GM19351 (cell line): Measurements from ENCODE around the gene UBE2N.
A peak's percentile ranks its signal among the peaks of the same experiment; 100 is the strongest.
"Not testable (repeated sequence)": the region's sequence is repeated elsewhere in the genome, so short reads cannot be mapped to it uniquely, and the experiment has no call there.

ENCODE experiments used
- ATAC-seq: cut with Tn5 transposase; IDR thresholded peaks from one replicate; pipeline ENCODE4 v1.9.1; 2021; ENCODE audit warnings: mild to moderate bottlenecking, moderate library complexity; ENCODE audit not compliant: unreplicated experiment

UBE2N gene

DNA sequence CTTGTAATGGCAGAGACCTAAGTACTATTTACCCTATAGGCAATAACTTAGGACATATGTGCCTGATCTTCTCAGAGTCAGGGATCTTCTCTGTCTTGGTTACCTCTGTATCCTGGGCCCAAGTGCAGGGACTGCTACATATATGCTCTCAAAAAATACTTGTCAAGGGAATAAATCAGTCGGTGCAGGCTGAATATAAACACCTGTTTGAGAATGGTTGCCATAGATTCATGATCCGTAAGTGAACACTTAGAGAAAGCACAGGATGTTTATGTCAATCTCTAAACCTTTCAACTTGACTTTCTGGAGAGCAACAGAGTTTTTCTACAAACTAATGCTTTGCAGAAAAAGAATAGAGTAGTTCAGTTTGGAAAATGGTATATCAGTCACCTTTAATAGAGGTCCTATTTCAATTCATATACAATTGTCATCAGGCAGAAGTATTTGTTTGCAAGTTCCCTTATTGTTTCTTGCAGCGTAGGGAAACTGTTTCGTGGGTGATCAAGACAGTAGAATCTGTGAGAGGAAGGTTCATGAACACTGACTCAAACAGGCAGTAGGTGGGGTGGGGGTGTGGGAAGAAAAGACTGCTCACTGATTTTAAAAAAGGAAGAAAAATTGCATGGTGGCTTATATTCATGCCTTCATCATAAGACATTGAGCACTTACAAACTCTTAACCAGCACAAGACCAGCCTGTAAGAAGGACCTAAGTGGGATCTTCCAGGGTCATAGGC is 6.0 kb upstream of the UBE2N start:
- ATAC-seq, result no peak

DNA sequence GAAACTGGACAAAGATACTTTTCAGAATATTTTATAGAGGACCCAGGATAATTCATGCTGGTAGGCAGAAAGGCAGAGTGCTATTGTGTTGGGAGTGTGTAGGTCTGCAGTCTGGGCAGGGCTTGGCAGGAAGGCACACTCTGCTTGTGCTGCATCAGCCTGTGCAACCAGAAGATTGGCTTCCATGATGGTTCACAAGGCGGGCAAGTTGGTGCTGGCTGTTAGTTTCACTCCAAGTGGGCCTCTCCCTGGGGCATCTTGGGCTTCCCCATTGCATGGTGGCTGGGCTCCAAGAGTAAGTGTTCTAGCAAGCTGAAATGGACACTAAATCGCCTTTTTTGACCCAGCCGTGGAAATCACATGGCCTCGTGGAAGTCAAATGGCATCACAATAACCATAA is 1.8 kb upstream of the UBE2N start:
- no peak for ATAC-seq

GRCh38 chr12:93442411-93443340 is 929 bp upstream of the UBE2N start:
- ATAC-seq, result no peak

DNA sequence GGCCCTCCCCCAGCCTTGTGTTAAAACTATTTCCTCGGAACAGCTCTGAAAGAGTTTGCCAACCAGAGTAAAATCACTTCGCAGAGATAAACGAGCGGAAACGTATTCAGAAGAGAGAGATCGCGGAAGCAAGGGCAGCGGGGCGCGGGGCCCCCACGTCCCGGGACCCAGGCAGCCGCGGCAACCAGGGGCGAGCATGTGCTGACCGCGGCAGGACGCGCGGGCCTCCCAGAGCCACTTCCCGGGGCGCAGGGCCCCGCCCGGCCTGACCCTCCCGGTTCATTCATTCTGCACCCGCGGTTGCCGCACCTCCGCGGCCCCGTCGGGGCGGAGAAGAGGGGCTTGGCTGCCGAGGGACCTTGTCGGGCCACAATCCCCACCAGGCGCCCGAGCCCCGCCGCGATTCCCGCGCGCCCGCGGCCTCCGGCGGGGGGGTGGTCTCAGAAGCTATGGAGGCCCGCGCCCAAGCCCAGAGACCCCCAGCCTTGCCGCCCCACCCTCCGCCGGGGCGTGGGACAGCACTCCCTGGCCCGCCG is 598 bp downstream of the UBE2N start:
- ATAC-seq, result no peak

- ATAC-seq, result no peak
Measured at GRCh38 chr12:93440043-93440835, 1.5 kb downstream of the UBE2N start.

DNA sequence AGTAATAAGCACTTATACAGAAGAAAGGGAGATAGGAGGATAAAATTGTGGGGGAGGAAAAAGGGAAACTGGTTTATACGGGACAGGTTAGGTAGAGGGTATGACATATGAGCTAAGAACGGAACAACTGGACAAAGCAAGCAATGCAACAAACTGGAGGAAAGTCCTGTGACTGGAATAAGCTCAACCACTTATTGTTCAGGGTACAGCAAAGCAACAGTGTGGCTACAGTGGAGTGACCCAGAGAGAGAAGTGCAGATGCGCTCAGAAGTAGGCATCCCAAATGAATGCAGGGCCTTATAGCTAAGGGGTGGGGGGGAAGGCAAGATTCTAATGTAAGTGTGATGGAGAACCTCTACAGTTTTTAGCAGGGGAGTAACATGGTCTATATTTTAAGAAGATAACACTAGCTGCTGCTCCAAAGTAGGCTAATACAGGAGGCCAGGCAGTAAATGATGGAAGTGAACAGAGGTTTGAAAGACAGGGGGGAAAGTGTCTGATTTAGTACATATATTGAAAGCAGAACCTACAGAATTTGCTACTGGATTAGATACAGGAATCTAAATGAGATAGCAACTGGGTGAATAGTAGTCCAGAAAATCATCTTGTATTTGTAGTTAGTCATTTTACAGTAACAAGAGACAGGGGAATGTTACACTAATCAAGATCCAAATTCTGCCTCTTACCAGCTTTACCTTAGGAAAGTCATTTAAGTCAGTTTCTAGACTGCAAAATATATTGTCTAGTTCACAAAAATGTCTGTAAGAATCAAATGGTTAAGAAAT is 3.3 kb downstream of the UBE2N start:
- ATAC-seq, result no peak

- no peak for ATAC-seq
Measured at GRCh38 chr12:93434256-93434865, 7.4 kb downstream of the UBE2N start.

DNA sequence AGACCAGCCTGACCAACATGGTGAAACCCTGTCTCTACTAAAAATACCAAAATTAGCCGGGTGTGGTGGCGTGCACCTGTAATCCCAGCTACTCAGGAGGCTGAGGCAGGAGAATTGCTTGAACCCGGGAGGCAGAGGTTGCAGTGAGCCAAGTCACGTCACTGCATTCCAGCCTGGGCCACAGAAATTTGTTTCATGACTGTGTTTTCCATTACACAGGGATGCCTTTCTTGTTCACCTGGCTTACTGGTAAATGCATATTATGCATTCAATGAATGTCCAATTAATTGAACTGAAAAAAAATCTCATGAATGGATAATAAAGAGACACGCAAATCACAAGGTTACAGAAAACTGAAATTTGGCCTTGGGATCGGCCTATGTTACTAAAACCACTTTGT is 9.7 kb downstream of the UBE2N start:
- ATAC-seq, result not testable (repeated sequence)

- no peak for ATAC-seq
Measured at GRCh38 chr12:93430280-93430679, 11.5 kb downstream of the UBE2N start.

DNA sequence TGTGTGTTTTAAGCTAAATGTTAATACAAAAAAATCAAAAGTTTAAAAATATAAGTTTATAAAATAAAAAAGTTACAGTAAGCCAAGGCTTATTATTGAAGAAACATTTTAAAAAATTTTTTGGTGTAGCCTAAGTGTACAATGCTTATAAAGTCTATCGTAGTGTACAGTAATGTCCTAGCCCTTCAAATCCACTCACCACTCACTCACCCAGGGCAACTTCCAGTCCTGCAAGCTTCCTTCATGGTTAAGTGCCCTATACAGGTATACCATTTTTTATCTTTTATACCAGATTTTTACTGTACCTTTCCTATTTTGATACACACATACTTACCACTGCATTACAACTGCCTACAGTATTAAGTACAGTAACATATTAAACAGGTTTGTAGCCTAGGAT is 11.9 kb downstream of the UBE2N start:
- ATAC-seq, result no peak

DNA sequence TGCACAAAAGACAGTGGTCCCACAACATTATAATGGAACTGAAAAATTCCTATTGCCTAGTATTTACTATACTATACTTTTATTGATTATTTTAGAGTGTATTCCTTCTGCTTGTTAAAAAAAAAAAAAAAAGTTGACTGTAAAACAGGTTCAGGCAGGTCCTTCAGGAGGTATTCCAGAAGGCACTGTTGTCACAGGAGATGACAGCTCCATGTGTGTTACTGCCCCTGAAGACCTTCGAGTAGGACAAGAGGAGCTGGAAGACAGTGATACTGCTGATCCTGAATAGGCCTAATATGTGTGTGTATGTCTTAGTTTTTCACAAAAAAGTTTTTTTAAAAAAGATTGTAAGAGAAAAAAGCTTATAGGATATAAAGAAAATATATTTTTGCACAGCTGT is 12.3 kb downstream of the UBE2N start:
- ATAC-seq, result no peak

DNA sequence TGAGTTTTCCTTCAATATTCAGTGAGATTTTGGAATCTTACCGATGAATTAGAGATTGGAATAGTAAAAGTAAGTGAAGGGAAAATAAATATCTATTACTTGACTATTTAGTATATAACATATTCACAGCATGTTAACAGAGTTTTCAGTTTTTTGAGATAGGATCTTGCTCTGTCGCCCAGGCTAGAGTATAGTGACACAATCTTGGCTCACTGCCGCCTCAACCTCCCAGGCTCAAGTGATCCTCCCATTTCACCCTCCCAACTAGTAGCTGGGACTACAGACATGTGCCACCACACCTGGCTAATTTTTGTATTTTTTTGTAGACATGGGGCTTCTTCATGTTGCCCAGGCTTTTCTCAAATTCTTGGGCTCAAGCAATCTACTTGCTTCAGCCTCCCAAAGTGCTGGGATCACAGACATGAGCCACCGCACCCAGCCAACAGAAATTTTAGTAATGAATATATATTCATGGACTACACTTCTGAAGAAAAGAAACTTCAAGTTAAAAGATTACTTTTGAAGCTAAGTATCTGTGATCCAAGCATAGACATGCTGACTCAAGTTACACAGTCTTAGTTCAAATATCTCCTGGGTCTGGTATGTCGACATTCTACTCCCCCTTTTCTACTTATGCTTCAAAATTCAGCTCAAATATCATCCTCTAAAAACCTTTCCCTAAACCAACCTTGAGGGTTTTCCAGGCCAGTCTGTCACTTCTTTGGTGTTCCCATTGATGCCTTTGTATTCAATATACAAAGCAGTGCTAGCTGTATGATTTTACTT is 13.8 kb downstream of the UBE2N start:
- no peak for ATAC-seq

DNA sequence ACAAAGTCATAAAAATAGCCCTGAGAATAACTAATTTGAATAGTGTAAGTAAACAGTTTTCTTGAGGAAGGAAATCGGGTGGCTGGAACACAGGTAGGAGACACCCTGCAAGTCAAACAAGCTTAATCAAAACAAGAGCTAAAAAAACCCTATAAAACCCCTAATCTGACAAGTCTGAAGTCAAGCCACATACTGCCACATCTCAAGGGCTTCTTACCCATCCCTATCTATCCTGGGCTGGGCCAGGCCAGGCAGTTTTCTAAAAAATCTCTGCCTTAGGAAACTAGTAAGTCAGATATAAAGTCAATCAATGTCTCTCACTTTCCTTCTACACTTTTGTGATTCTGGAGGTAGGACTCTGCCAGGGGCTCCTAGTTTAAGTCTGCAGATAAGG is 15.3 kb downstream of the UBE2N start:
- ATAC-seq, result no peak

DNA sequence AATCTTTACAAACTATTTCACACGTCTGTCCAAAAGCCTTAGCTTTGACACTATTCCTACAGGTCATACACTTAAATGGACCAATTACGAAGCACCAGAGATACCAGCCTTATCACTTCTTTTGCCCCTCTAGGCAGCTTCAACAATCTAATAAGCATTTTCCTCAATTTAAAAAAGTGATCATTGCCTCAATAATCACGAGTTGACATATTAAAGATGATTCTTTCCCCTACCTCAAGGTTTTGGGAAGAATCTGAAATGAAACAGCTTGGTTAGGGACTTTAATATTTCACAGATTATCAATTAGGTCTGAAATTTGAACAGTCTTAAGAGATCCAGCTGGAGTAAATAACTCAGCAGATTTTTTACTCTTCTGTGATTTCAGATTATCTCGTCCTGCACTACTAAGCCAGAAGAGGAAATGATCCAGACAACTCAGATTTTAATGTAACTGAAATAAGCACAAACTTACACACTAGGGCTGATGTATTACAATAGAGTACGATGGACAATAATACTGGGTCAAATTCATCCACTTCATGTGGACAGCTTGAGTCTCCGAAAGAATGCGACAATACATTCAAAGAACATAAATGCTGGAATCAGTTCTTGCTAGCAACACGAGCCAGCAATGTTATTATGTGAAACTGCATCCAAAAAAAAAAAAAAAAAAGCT is 15.9 kb downstream of the UBE2N start:
- ATAC-seq, result no peak

DNA sequence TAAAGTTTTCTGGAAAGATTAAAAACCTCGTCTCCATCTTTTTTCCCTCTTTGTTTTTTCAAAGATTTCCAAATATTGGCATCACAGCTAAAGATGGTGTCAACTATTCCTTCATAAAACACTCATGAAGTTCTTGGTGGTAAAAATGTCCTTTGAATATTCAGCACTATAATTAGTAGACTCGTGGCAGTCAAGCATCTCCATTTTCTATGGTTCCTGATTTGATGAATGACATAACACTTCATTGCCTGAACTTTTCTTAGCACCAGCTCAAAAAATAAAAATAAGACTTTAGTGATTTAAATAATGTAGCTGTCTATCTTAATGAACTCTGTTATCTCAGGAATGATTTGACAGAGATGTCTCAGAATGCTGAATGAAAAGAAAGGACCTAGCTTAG is 19.7 kb downstream of the UBE2N start:
- ATAC-seq, result no peak

GRCh38 chr12:93419388-93420034 is 22.2 kb downstream of the UBE2N start:
- peak; percentile 35 for ATAC-seq

GRCh38 chr12:93417967-93418480 is 23.7 kb downstream of the UBE2N start:
- ATAC-seq, result no peak
